NOMO-1 (cell line): ENCODE results near the gene SLC66A2.

Experiments used
- DNase-seq, 2 experiments: peaks; one replicate each; lab custom pipeline; 2025; ENCODE audit not compliant: unreplicated experiment in 2 of 2; lab: John Stamatoyannopoulos, UW

Gene SLC66A2

GRCh38 chr18:79971211-79971952 is 19.9 kb upstream of the SLC66A2 start:
- no peak for DNase-seq

DNA sequence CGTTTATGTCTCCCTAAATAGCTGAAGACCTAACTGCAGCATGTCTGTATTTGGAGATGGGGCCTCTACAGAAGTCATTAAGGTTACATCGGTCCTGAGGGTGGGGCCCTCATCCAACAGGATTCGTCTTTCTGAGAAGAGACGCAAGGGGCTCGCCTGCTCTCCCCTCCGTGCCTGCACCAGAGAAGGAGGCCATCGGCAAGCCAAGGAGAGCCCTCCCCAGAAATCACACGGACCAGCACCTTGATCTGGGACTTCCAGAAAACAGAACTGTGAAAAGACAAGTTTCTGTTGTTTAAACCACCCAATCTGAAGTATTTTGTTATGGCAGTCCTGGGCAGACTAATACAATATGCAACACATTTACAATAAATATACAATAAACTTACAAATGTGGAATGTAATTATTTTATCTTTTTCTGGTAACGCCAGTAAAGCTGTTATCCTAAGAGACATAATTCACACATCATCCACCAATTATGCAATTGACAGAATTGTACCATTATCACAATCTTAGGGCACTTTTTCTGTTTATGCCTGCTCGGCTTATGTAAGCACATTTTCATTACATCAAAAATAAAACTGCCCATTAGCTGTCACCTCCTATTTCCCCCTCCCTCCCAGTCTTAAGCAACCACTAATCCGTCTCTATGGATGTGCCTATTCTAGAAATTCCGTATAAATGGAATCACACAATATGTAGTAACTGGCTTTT is 19.1 kb upstream of the SLC66A2 start:
- DNase-seq = no peak

- peak; percentile 29 to 63 for DNase-seq
Measured at GRCh38 chr18:79965119-79965902, 13.9 kb upstream of the SLC66A2 start.

DNA sequence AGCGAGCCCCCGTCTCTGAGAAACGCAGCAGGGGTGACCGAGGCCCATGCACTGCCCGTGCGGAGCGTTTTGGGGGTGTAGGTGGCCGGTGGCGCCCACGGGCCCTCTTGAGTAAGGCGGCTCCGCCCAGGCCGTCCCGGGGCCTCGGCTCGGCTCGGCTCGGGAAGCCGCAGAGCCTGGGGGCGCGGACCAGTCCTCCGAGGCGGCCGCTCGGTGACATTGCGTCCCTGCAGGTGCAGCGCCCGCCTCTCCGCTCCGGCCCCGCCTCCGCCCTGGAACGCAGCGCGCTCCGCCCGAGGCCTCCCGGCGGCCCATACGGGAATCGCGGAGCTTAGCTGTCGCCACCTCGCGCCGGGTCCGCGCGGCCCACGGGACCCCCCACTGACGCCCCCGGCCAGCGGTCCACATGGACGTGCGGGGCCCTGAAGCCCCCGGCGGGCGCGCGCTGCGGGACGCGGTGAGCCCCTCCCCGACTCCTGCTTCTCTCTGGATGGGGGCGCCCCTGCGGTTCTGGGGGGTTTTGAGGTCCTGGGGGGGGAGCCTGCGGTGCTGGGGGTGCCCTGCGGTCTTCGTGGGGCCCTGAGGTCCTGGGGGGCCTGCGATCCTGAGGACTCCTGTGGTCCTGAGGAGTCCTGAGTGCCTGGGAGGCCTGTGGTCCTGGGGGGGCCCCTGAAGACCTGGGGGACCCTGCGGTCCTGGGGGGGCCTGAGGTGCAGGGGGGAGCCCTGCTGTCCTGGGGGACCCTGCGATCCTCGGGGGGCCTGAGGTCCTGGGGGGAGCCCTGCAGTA is 13.1 kb upstream of the SLC66A2 start, which contains the start of gene HSBP1L1:
HSBP1L1 (plus strand) TSS at position 314 of the 789 bp plus-strand sequence; CDS start at position 407, 93 bp downstream.
- DNase-seq = peak; percentile 76 to 79

DNA sequence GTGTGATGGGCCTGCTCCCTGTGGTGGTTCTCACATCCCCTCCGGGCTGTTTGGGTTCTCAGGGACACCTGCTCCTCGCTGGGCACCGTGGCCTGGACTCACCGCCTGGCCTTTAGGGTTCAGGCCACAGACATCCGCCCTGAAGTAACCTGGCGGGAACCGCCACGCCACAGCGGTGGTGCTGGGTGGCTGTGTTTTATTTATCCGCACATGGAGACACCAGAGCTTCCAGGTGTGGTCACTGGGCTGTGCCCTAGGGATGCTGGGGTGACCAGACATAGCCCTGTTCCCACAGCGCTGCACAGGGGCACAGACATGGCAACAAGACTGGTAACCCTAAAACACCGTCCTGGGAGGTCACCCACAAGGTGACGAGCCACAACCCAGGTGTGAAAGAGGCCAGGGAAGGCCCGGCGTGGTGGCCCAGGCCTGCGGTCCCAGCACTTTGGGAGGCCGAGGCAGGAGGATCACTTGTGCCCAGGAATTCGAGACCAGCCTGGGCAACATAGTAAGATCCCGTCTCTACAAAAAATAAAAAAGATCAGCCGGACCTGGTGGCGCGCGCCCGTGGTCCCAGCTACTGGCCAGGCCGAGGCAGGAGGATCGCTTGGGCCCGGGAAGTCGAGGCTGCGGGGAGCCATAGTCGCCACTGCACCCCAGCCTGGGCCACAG is 12.3 kb upstream of the SLC66A2 start:
- no peak for DNase-seq

- no peak for DNase-seq
Measured at GRCh38 chr18:79962835-79963657, 11.6 kb upstream of the SLC66A2 start.

DNA sequence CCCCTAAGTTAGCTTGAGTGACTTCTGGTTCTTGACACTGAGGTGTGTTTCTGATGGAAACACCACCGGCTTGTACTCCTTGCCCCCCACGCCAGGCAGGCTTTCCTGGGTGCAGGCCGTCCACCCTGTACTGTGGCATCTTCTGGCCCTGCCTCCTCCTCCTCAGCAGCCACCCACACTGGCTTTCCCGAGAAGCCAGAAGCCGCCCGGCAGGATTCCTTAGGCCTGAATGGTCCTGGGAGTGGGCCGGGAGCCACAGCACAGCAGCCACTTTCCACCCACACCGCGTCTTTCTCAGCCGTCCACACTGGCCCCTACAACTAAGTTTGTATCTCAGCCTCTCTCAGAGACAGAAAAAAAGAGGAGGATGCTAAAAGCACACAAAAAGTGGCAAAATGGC is 10.9 kb upstream of the SLC66A2 start:
- no peak for DNase-seq

- DNase-seq = no peak
Measured at GRCh38 chr18:79961527-79962291, 10.3 kb upstream of the SLC66A2 start.

GRCh38 chr18:79960921-79961526 is 9.6 kb upstream of the SLC66A2 start:
- no peak for DNase-seq

DNA sequence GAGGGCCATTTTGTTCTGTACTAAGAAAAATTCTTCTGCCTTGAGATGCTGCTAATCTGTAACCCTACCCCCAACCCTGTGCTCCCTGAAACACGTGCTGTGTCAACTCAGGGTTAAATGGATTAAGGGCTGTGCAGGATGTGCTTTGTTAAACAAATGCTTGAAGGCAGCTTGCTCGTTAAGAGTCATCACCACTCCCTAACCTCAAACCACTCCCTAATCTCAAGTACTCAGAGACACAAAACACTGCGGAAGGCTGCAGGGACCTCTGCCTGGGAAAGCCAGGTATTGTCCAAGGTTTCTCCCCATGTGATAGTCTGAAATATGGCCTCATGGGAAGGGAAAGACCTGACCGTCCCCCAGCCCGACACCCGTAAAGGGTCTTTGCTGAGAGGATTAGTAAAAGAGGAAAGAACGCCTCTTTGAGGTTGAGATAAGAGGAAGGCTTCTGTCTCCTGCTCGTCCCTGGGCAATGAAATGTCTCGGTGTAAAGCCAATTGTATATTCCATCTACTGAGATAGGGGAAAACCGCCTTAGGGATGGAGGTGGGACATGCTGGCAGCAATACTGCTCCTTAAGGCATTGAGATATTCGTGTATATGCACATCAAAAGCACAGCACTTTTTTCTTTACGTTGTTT is 8.8 kb upstream of the SLC66A2 start:
- peak in 1 of 2 experiments; percentile 30 for DNase-seq

- DNase-seq = no peak
Measured at GRCh38 chr18:79958981-79959380, 7.5 kb upstream of the SLC66A2 start.

GRCh38 chr18:79956276-79956675 is 4.8 kb upstream of the SLC66A2 start:
- no peak for DNase-seq

DNA sequence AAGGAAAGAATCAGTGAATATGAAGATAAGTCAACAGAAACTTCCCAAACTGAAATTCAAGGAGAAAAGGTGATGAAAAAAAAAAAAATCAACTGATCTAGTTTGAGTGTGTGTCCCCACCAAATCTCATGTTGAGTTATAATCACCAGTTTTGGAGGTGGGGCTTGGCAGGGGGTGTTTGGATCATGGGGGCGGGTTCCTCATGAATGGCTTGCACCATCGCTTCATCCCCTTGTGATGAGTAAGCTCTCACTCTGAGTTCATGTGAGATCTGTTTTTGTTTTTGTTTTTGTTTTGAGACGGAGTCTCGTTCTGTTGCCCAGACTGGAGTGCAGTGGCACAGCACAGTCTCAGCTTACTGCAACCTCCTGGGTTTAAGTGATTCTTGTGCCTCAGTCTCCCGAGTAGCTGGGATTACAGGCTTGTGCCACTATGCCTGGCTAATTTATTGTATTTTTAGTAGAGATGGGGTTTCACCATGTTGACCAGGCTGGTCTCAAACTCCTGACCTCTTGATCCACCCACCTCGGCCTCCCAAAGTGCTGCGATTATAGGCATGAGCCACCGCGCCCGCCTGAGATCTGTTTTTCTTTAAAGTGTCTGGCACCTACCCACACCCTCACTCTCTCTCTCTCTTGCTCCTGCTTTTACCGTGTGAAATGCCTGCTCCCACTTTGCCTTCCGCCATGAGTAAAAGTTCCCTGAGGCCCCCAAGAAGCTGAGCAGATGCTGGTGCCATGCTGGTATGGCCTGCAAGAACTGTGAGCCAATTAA is 4.0 kb upstream of the SLC66A2 start:
- DNase-seq = no peak

DNA sequence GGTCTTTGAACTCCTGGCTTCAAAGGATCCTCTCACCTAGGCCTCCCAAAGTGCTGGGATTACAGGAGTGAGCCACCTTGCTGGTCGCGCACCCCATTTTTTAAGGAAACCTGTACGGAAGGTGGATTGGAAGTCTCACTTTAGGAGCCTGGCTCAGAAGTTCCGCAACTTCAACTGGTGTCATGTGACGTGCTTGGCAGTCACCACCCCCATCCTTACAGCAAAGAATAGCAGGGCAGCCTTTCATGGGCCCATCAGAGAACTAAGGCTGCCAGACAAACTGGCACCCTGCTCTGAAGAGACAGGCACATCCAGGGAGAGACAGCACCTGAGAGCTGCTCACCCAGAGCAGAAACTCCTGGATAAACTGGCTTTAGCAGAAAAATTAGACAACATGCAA is 3.3 kb upstream of the SLC66A2 start:
- DNase-seq = no peak

DNA sequence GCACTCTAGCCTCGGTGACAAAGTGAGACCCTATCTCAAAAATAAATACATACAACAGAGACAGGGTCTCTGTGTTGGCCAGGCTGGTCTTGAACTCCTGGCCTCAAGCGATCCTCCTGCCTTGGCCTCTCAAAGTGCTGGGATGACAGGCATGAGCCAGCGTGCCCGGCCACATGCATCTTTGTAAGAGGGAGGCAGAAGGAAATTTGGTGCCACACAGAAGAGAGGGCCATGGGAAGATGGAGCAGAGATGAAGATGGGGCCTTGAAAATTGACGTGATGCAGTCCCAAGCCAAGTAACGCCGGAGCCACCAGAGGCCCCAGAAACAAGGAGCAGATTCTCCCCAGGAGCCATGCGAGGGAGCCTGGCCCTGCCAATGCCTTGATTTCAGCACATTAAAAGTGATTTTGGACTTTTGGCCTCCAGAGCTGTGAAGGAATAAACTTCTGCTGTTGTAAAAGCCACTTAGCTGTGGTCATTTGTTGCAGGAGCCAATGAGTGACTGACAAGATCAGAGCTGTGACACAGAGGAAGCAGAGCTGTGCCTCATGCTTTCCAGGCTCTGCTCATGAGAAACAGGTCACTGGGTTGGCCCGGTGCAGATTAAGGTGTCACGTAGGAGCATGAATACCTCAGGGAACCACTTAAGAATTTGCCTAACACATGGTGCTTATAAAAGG is 2.7 kb upstream of the SLC66A2 start:
- no peak for DNase-seq

DNA sequence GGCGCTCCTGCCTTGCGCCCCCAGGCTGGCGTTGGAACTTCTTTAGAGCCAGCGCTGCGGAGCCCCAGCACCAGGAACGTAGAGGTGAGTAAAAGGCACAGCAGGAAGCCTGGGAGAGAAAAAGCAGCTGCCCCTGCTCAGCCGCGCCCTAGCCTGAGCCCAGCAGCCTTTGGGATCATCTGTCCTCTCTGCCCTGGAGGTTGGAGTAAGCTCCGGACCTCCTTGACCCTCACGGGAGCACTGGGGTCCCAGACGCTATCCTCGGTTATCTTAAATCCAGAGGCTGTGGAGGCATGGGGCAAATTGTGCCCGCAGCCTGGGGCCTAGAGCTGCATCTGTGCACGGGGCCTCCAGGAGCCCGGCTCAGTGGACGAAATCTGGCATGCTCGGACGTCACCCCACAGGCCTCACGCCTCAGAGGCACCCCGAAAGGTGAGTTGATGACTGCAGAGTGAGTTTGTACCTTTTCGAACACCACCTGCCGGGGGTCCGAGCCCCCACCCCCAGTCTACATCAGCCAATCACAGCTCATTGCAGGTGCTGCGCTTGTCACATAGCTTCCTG is 1.6 kb upstream of the SLC66A2 start:
- DNase-seq = no peak
